GM13976 (cell line): ENCODE data around the gene HLA-F.

Experiments used
- DNase-seq: peaks from one replicate; pipeline ENCODE4 v3.0.0; 2012; ENCODE audit warnings: low spot score
- CTCF ChIP-seq: IDR thresholded peaks from 2 replicates; pipeline ENCODE4 v1.5.1; 2012; ENCODE audit warnings: borderline replicate concordance, mild to moderate bottlenecking; ENCODE audit not compliant: insufficient read depth; ENCODE audit errors: extremely low read depth, missing control alignments, control extremely low read depth
- in situ Hi-C: fragments of 300-500 bp; cut with MboI; formaldehyde crosslinking; loops from one replicate; pipeline ENCODE4 v1.12.0; 2022; ENCODE audit warnings: low sequenced_read_pairs, mixed read lengths, inconsistent platforms; ENCODE audit not compliant: unreplicated experiment

The HLA-F gene

GRCh38 chr6:29763491-29764289 is 40.5 kb downstream of the HLA-F start:
- TF ChIP-seq CTCF, result no peak
- DNase-seq, result no peak
- in situ Hi-C loops, result no loop called here

GRCh38 chr6:29764422-29765196 is 41.4 kb downstream of the HLA-F start:
- no peak for TF ChIP-seq CTCF
- no peak for DNase-seq
- in situ Hi-C loops, result no loop called here

- no peak for DNase-seq
- in situ Hi-C loops, result no loop called here
- no peak for TF ChIP-seq CTCF
Observed at GRCh38 chr6:29769336-29769735, 46.1 kb downstream of the HLA-F start.

GRCh38 chr6:29770306-29770705 is 47.1 kb downstream of the HLA-F start:
- no peak for DNase-seq
- in situ Hi-C loops, result no loop called here
- TF ChIP-seq CTCF, result no peak

GRCh38 chr6:29776684-29777083 is 53.5 kb downstream of the HLA-F start:
- in situ Hi-C loops, result no loop called here
- TF ChIP-seq CTCF, result no peak
- DNase-seq, result no peak
